DOHH2 (cell line): ENCODE measurements around the gene OLFML3.
"Not testable (repeated sequence)": the region's sequence is repeated elsewhere in the genome, so short reads cannot be mapped to it uniquely, and the experiment has no call there.

Source experiments
- EZH2phosphoT487 ChIP-seq: fragments of 200-600 bp; sonication (generic); IDR thresholded peaks from 2 replicates; pipeline ENCODE4 v1.6.1; 2017; ENCODE audit warnings: borderline replicate concordance, mild to moderate bottlenecking, antibody characterized with exemption, low read length, moderate library complexity, mixed read lengths
- TF ChIP-seq, protein P1 (sequence below): fragments of 200-600 bp; sonication (generic); IDR thresholded peaks from one replicate; pipeline ENCODE4 v1.5.1; 2014; ENCODE audit warnings: antibody characterized with exemption, mild to moderate bottlenecking, low read depth, low read length; ENCODE audit not compliant: poor library complexity, severe bottlenecking

DNA sequence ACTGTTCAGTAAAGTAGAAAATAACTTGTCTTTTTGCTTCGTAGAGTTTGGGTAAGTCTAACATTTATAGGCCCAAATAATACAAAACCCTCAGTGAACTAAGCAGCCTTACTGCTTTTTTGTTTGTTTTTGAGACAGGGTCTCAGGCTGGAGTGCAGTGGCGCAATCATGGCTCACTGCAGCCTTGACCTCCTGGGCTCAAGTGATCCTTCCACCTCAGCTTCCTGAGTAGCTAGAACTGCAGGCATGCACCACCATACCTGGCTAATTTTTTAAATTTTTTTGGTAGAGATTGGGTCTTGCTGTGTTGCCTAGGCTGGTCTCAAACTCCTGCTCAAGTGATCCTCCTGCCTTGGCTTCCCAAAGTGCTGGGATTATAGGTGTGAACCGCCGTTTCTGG, 31.1 kb upstream of the OLFML3 start:
- TF ChIP-seq, protein P1, sequence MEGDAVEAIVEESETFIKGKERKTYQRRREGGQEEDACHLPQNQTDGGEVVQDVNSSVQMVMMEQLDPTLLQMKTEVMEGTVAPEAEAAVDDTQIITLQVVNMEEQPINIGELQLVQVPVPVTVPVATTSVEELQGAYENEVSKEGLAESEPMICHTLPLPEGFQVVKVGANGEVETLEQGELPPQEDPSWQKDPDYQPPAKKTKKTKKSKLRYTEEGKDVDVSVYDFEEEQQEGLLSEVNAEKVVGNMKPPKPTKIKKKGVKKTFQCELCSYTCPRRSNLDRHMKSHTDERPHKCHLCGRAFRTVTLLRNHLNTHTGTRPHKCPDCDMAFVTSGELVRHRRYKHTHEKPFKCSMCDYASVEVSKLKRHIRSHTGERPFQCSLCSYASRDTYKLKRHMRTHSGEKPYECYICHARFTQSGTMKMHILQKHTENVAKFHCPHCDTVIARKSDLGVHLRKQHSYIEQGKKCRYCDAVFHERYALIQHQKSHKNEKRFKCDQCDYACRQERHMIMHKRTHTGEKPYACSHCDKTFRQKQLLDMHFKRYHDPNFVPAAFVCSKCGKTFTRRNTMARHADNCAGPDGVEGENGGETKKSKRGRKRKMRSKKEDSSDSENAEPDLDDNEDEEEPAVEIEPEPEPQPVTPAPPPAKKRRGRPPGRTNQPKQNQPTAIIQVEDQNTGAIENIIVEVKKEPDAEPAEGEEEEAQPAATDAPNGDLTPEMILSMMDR, result not testable (repeated sequence)
- not testable (repeated sequence) for TF ChIP-seq EZH2phosphoT487
